WTC11 (cell line): ENCODE measurements around the gene RPL36A.

Experiments
- SP1 ChIP-seq: sonication (generic); formaldehyde crosslinking; conservative IDR thresholded peaks from 2 replicates; pipeline ENCODE4 v1.8.1; 2022; ENCODE audit warnings: missing genetic modification reagents
- TF ChIP-seq, protein P1 (sequence below): fragments of 200-600 bp; IDR thresholded peaks from 2 replicates; pipeline ENCODE4 v1.8.0; 2022; ENCODE audit warnings: antibody characterized with exemption
- TF ChIP-seq, protein P2 (sequence below): sonication (generic); formaldehyde crosslinking; IDR thresholded peaks from 2 replicates; pipeline ENCODE4 v1.8.0; 2023; ENCODE audit warnings: missing genetic modification reagents

- TF ChIP-seq, protein P1, sequence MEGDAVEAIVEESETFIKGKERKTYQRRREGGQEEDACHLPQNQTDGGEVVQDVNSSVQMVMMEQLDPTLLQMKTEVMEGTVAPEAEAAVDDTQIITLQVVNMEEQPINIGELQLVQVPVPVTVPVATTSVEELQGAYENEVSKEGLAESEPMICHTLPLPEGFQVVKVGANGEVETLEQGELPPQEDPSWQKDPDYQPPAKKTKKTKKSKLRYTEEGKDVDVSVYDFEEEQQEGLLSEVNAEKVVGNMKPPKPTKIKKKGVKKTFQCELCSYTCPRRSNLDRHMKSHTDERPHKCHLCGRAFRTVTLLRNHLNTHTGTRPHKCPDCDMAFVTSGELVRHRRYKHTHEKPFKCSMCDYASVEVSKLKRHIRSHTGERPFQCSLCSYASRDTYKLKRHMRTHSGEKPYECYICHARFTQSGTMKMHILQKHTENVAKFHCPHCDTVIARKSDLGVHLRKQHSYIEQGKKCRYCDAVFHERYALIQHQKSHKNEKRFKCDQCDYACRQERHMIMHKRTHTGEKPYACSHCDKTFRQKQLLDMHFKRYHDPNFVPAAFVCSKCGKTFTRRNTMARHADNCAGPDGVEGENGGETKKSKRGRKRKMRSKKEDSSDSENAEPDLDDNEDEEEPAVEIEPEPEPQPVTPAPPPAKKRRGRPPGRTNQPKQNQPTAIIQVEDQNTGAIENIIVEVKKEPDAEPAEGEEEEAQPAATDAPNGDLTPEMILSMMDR = no peak
- no peak for TF ChIP-seq SP1 (CRISPR knock-in tag)
- TF ChIP-seq, protein P2, sequence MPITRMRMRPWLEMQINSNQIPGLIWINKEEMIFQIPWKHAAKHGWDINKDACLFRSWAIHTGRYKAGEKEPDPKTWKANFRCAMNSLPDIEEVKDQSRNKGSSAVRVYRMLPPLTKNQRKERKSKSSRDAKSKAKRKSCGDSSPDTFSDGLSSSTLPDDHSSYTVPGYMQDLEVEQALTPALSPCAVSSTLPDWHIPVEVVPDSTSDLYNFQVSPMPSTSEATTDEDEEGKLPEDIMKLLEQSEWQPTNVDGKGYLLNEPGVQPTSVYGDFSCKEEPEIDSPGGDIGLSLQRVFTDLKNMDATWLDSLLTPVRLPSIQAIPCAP (CRISPR knock-in tag) = no peak
Observed at GRCh38 chrX:101398694-101399093, 7.9 kb downstream of the RPL36A start.
